Right lobe of liver (tissue), 4 donors: ENCODE data around the gene CACNA2D4.

Source experiments
- POLR2A ChIP-seq: fragments of 450-650 bp; IDR thresholded peaks from one replicate; pipeline ENCODE4 v1.6.1; 2017; ENCODE audit warnings: antibody characterized with exemption, mild to moderate bottlenecking
- TF ChIP-seq, protein P1 (sequence below), 4 donors: fragments of 200-600 bp in 3 of 4; fragments of 450-650 bp in 1 of 4; IDR thresholded peaks; one replicate each; pipeline versions ENCODE4 v1.5.1 to v1.8.0; 2016 to 2022; ENCODE audit warnings: antibody characterized with exemption in 4 of 4, mild to moderate bottlenecking in 2 of 4
- donor health status: DM: no; HTN: no; CAD: no.
- donor health status: DM: no; HTN: no; CAD: no.
- donor health status: DM: no; HTN: yes; CAD: no.

DNA sequence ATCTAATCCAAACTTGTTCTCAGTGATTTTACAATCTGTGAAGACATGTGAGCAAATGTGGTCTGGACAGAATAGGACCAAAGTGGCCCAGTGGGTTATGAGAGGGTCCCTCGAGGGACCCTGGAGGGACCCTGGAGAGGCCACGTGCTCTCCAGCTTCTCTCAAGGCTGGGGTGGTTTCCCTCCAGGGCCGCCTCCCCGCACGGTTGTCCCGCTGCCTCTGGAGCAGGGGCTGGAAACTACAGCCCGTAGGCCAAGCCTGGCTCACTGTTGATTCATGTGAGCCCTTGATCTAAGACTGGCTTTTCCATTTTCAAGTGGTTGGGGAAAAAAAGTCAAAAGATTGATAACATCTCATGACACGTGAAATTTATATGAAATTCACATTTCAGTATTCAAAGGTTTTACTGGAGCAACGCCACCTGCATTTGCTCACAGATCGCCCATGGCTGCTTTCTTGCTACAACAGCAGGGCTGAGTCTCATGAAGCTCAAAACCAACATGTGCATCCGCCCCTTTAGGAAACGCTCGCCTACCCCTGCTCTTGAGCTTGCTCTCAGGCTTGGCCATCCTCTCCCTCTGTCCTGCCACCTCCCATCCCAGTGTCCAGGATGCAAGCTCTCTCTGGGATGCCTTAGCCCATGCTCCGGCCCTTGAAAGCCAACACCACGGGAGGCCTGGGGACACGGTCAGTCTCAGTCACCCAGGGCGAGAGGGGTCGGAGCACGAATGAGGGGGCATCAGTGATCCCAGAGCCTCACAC, 110.2 kb downstream of the CACNA2D4 start:
- TF ChIP-seq POLR2A = no peak
- TF ChIP-seq, protein P1, sequence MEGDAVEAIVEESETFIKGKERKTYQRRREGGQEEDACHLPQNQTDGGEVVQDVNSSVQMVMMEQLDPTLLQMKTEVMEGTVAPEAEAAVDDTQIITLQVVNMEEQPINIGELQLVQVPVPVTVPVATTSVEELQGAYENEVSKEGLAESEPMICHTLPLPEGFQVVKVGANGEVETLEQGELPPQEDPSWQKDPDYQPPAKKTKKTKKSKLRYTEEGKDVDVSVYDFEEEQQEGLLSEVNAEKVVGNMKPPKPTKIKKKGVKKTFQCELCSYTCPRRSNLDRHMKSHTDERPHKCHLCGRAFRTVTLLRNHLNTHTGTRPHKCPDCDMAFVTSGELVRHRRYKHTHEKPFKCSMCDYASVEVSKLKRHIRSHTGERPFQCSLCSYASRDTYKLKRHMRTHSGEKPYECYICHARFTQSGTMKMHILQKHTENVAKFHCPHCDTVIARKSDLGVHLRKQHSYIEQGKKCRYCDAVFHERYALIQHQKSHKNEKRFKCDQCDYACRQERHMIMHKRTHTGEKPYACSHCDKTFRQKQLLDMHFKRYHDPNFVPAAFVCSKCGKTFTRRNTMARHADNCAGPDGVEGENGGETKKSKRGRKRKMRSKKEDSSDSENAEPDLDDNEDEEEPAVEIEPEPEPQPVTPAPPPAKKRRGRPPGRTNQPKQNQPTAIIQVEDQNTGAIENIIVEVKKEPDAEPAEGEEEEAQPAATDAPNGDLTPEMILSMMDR (IDR thresholded peaks at IDR 0.05) = no peak
